ENCODE results near the gene COBL.

GRCh38 chr7:51273360-51273759, 43.2 kb downstream of the COBL start:
- TF ChIP-seq CTCF (IDR thresholded peaks at IDR 0.05) (no peak), POLR2AphosphoS5 (IDR thresholded peaks at IDR 0.05; ENCODE audit: low read depth, low read length) (no peak), TCF7L2 (IDR thresholded peaks at IDR 0.05; ENCODE audit: low read depth, low read length) (no peak), SIN3A (IDR thresholded peaks at IDR 0.05; ENCODE audit: borderline replicate concordance, insufficient read depth, low read depth, low read length) (no peak), REST (IDR thresholded peaks at IDR 0.05; ENCODE audit: insufficient read depth in 1 of 2, low read depth in 2 of 2, low read length in 1 of 2) (no peak)
